ENCODE measurements around the gene ZNF507.

GRCh38 chr19:32354345-32354744 lies 8.9 kb downstream of the ZNF507 start:
- TF ChIP-seq CTCF (IDR thresholded peaks at IDR 0.05): no peak
- TF ChIP-seq POLR2A (IDR thresholded peaks at IDR 0.05): no peak

Data from testis (tissue), 2 donors.